Spleen (tissue), 11 donors: ENCODE results near the gene SCO1. TPM values are rescaled to one million over a fixed set of nuclear protein-coding genes. Genes with fewer than 3 reads are reported as not detected.

Experiments used
- DNase-seq: peaks from one replicate; pipeline ENCODE4 v3.0.0-alpha.2; 2020
- H3K27ac ChIP-seq, 8 donors: fragments of 200-600 bp; sonication (generic) in 7 of 8; 1 replicate in 4 of 8; 2 replicates in 4 of 8; pipeline versions ENCODE4 v1.5.0 to v1.8.0; 2016 to 2021; ENCODE audit warnings: inconsistent platforms in 4 of 8, mild to moderate bottlenecking in 4 of 8, moderate library complexity in 1 of 8
- H3K27me3 ChIP-seq, 7 donors: fragments of 200-600 bp; sonication (generic) in 6 of 7; replicated peaks in 1 of 7; 1 replicate in 4 of 7; 2 replicates in 3 of 7; pipeline versions ENCODE4 v1.5.0 to v1.8.0; 2016 to 2021; ENCODE audit warnings: inconsistent platforms in 3 of 7, mild to moderate bottlenecking in 1 of 7
- H3K36me3 ChIP-seq, 6 donors: fragments of 200-600 bp; sonication (generic) in 5 of 6; 1 replicate in 4 of 6; 2 replicates in 2 of 6; pipeline versions ENCODE4 v1.5.0 to v1.8.0; 2016 to 2021; ENCODE audit warnings: inconsistent platforms in 2 of 6
- H3K4me1 ChIP-seq, 6 donors: fragments of 200-600 bp; sonication (generic) in 5 of 6; 1 replicate in 3 of 6; 2 replicates in 3 of 6; pipeline versions ENCODE4 v1.5.0 to v1.8.0; 2016 to 2021; ENCODE audit warnings: inconsistent platforms in 3 of 6
- H3K4me3 ChIP-seq, 8 donors: fragments of 200-600 bp; sonication (generic) in 7 of 8; 1 replicate in 4 of 8; 2 replicates in 4 of 8; pipeline versions ENCODE4 v1.5.0 to v1.8.0; 2016 to 2021; ENCODE audit warnings: inconsistent platforms in 4 of 8, mild to moderate bottlenecking in 4 of 8, moderate library complexity in 2 of 8
- H3K9me3 ChIP-seq, 8 donors: fragments of 200-600 bp; sonication (generic) in 7 of 8; 1 replicate in 4 of 8; 2 replicates in 4 of 8; pipeline versions ENCODE4 v1.5.0 to v1.8.0; 2016 to 2021; ENCODE audit warnings: inconsistent platforms in 4 of 8
- POLR2A ChIP-seq, 3 donors: fragments of 450-650 bp; IDR thresholded peaks; one replicate each; pipeline ENCODE4 v1.5.1; 2017; ENCODE audit warnings: antibody characterized with exemption in 3 of 3, mild to moderate bottlenecking in 1 of 3
- POLR2AphosphoS5 ChIP-seq, 3 donors: sonication (generic); formaldehyde crosslinking; IDR thresholded peaks; one replicate each; pipeline ENCODE4 v1.5.1; 2017; ENCODE audit warnings: antibody characterized with exemption in 3 of 3
- WGBS, 5 donors: extraction: QIAGEN DNeasy Blood & Tissue Kit in 3 of 5; methylation state at CpG; one replicate each; pipeline versions ENCODE4 v1.1.5 to v1.1.7; 2013 to 2018; 5-methylcytosine and 5-hydroxymethylcytosine counted together
- intact Hi-C: fragments of 100-400 bp; cut with DNase I; formaldehyde crosslinking; loops from one replicate; pipeline ENCODE4 v1.15.0; 2023; ENCODE audit warnings: low total_unique reads
- polyA plus RNA-seq, 3 donors: library from polyadenylated mRNA; stranded (reverse); fragments of 200-250 nt; gene quantifications; one replicate each; pipeline ENCODE4 v1.2.1, GENCODE V29; 2013
- total RNA-seq, 7 donors: library from RNA; depleted of rRNA in 3 of 7; stranded (reverse); fragments of >200 nt in 3 of 7; fragmentation: NEBNext Ultra II Directional in 4 of 7; extraction: Animal tissue kit (Norgen Biotek cat#: 25700) in 4 of 7; gene quantifications; one replicate each; pipeline versions ENCODE4 v1.1.0 to v1.2.1, GENCODE V29; 2016 to 2021
- TF ChIP-seq, protein P1 (sequence below), 11 experiments: fragments of 200-600 bp in 7 of 11; fragments of 450-650 bp in 4 of 11; sonication (generic) in 4 of 11; IDR thresholded peaks in 8 of 11; conservative IDR thresholded peaks in 3 of 11; 1 replicate in 7 of 11; 2 replicates in 4 of 11; pipeline versions ENCODE4 v1.4.0 to v1.8.0; 2016 to 2021; ENCODE audit warnings: antibody characterized with exemption in 11 of 11, inconsistent platforms in 4 of 11, mild to moderate bottlenecking in 1 of 11
- donor health status: healthy with polysubstance abuse.
- donor health status: DM: no; HTN: no; CAD: no; lungs with moderate emphysema.
- donor health status: DM: no; HTN: no; CAD: no.
- donor health status: Bipolar disorder and iron deficiency.
- donor health status: healthy.
- donor health status: DM: no; HTN: no; CAD: no.
- donor health status: DM: yes; HTN: yes; CAD: no.

SCO1 gene
- total and polyA plus RNA-seq, 10 donors, result 5.4 to 31.1 (median 16.1) TPM

DNA sequence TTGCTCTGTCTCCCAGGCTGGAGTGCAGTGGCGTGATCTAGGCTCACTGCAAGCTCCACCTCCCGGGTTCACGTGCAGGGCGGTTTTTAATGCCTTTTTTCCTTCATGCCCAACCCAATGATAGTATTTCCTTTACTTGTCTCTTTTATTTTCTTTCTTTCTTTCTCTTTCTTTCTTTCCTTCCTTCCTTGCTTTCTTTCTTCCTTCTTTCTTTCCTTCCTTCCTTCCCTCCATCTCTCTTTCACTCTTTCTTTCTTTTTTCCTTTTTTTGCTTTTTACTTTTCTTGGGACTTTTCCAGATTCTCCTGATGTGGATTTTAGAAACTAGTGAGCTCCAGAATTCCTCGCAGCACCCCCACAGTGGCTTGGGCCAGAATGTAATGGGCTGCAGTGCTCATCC lies 43.3 kb downstream of the SCO1 start:
- 74 to 89% (median 84%) methylated on average over 5 of the region's 5 CpGs for WGBS, 5 donors
- intact Hi-C loops, result no loop called here

DNA sequence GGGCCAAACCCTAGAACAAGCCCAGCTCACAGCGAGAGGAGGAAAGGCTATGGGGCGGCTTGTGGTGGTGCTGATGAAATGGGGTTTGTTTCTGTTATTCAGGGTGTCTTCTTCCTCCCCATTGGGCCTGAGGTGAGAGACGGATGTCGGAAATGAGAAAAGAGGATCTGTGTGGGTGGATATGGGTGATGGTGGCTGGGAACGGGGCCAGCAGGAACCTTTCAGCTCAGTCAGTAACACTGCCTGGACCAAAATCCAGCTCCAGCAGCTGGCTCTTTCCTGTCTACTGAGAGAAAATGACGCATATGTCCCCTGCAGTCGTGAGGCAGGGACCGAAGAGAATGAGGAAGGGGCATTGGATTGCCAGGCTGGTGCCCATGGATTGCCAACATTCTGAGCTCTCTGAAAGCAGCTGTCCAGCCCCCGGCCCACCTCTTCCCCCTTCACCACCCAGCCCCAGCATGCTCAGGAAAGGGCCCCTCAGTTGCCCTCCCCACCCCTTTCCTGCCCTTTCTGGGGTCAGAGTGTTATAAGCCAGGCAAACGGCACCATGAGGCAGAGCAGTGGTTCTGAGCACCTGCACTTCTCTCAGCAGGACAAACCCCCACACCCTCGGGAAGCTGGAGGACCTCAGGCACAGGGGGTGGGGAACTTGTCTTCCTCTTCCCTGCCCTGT lies 44.2 kb downstream of the SCO1 start:
- intact Hi-C loops, result no loop called here

More for the DNA sequence above, 43.3 kb downstream of the SCO1 start:
- H3K9me3 ChIP-seq, result no peaks in the 10 kb centered on the region
- no peaks in the 10 kb centered on the region for H3K27me3 ChIP-seq
- peaks cover 0 to 15% (median 0%) of the 10 kb centered on the region in 6 donors for H3K36me3 ChIP-seq
- no peak for TF ChIP-seq POLR2AphosphoS5 (IDR thresholded peaks at IDR 0.05)
- no peak for TF ChIP-seq POLR2A (IDR thresholded peaks at IDR 0.05)
- TF ChIP-seq, protein P1, sequence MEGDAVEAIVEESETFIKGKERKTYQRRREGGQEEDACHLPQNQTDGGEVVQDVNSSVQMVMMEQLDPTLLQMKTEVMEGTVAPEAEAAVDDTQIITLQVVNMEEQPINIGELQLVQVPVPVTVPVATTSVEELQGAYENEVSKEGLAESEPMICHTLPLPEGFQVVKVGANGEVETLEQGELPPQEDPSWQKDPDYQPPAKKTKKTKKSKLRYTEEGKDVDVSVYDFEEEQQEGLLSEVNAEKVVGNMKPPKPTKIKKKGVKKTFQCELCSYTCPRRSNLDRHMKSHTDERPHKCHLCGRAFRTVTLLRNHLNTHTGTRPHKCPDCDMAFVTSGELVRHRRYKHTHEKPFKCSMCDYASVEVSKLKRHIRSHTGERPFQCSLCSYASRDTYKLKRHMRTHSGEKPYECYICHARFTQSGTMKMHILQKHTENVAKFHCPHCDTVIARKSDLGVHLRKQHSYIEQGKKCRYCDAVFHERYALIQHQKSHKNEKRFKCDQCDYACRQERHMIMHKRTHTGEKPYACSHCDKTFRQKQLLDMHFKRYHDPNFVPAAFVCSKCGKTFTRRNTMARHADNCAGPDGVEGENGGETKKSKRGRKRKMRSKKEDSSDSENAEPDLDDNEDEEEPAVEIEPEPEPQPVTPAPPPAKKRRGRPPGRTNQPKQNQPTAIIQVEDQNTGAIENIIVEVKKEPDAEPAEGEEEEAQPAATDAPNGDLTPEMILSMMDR (IDR thresholded peaks at IDR 0.05 in 8 of 11, conservative IDR thresholded peaks at IDR 0.05 in 3 of 11), result no peak
- H3K4me1 ChIP-seq, result peaks cover 0 to 9% (median 0%) of the 10 kb centered on the region in 6 donors
- DNase-seq, result no peak
- no peak overlapping the region for H3K4me3 ChIP-seq
- no peak overlapping the region for H3K27ac ChIP-seq

DNA sequence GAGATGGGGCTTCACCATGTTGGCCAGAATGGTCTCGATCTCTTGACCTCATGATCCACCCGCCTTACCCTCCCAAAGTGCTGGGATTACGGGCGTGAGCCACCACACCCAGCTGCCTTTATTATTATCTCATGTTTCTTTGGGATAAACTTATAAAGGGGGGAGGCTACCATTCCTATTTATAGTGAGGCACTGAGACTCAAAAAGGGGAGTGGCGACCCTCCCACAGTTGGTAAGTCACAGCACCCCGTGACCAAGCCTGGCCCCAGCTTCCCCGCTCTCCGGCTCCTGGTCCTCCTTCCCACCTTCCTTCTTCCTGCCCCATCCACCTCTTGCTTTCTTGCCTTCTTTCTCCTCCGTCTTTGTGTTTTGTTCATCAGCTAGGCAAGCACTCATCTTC lies 45.4 kb downstream of the SCO1 start:
- no peaks in the 10 kb centered on the region for H3K9me3 ChIP-seq
- no peaks in the 10 kb centered on the region for H3K27me3 ChIP-seq
- H3K27ac ChIP-seq, result no peak overlapping the region
- H3K4me3 ChIP-seq, result no peak overlapping the region
- intact Hi-C loops, result no loop called here
- 68 to 88% (median 83%) methylated on average over 9 of the region's 9 CpGs for WGBS, 5 donors
- H3K4me1 ChIP-seq, result peaks cover 0 to 9% (median 0%) of the 10 kb centered on the region in 6 donors
- no peak for DNase-seq
- TF ChIP-seq, protein P1 (IDR thresholded peaks at IDR 0.05 in 8 of 11, conservative IDR thresholded peaks at IDR 0.05 in 3 of 11), result no peak
- TF ChIP-seq POLR2AphosphoS5 (IDR thresholded peaks at IDR 0.05) (no peak), POLR2A (IDR thresholded peaks at IDR 0.05) (no peak)
- peaks cover 0 to 16% (median 0%) of the 10 kb centered on the region in 6 donors for H3K36me3 ChIP-seq

More for the DNA sequence above, 44.2 kb downstream of the SCO1 start:
- no peak for DNase-seq
- Histone ChIP-seq H3K4me1 (peaks cover 0 to 9% (median 0%) of the 10 kb centered on the region in 6 donors), H3K9me3 (no peaks in the 10 kb centered on the region), H3K27ac (no peak overlapping the region), H3K4me3 (no peak overlapping the region), H3K27me3 (no peaks in the 10 kb centered on the region), H3K36me3 (peaks cover 0 to 14% (median 0%) of the 10 kb centered on the region in 6 donors)
- 18 to 36% (median 27%) methylated on average over 10 to 11 of the region's 11 CpGs for WGBS, 5 donors
- TF ChIP-seq, protein P1 (IDR thresholded peaks at IDR 0.05 in 8 of 11, conservative IDR thresholded peaks at IDR 0.05 in 3 of 11), result no peak
- TF ChIP-seq POLR2AphosphoS5 (IDR thresholded peaks at IDR 0.05), result no peak
- TF ChIP-seq POLR2A (IDR thresholded peaks at IDR 0.05), result no peak

GRCh38 chr17:10649602-10650001 lies 47.7 kb downstream of the SCO1 start:
- H3K36me3 ChIP-seq, result peaks cover 0 to 28% (median 2%) of the 10 kb centered on the region in 6 donors
- H3K4me1 ChIP-seq, result peaks cover 0 to 14% (median 0%) of the 10 kb centered on the region in 6 donors
- TF ChIP-seq POLR2A (IDR thresholded peaks at IDR 0.05) (no peak), POLR2AphosphoS5 (IDR thresholded peaks at IDR 0.05) (no peak)
- TF ChIP-seq, protein P1 (IDR thresholded peaks at IDR 0.05 in 8 of 11, conservative IDR thresholded peaks at IDR 0.05 in 3 of 11), result no peak
- no peaks in the 10 kb centered on the region for H3K27me3 ChIP-seq
- H3K4me3 ChIP-seq, result no peak overlapping the region
- no peak for DNase-seq
- intact Hi-C loops, result no loop called here
- 85 to 98% (median 87%) methylated on average over 5 of the region's 5 CpGs for WGBS, 5 donors
- no peak overlapping the region for H3K27ac ChIP-seq
- H3K9me3 ChIP-seq, result no peaks in the 10 kb centered on the region
